ENCODE measurements around the gene THADA. TPM values are rescaled to one million over a fixed set of nuclear protein-coding genes. Genes with fewer than 3 reads are reported as not detected.

Gene THADA
- total RNA-seq, 1 donor = 39.4 TPM

DNA sequence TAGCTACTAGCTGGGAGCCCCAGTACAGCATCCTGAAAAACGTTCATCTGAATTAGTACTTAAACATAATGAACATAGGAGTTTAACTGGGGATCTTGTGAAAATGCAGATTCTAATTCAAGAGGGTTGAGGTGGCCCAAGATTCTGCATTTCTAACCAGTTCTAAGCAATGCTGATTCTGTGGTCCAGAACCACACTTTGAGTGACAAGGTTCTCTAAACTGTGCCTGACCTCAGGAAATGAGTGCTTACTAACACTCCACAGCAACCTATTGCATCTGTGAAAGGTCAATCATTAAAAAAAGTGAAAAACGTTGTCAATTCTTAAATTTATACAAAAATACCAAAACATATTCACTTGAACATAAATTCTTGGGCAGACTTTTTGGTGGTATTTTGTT, 212.3 kb downstream of the THADA start:
- no peak overlapping the region for H3K4me2 ChIP-seq (ENCODE audit: insufficient read depth, low read length)
- H3K4me1 ChIP-seq (ENCODE audit: insufficient read depth, low read length) = peaks cover 13% of the 10 kb centered on the region
- DNase-seq (ENCODE audit: insufficient read length, low spot score, missing footprints) = no peak
- H3K4me3 ChIP-seq (ENCODE audit: insufficient read depth, low read length) = no peak overlapping the region
- TF ChIP-seq, protein P1, sequence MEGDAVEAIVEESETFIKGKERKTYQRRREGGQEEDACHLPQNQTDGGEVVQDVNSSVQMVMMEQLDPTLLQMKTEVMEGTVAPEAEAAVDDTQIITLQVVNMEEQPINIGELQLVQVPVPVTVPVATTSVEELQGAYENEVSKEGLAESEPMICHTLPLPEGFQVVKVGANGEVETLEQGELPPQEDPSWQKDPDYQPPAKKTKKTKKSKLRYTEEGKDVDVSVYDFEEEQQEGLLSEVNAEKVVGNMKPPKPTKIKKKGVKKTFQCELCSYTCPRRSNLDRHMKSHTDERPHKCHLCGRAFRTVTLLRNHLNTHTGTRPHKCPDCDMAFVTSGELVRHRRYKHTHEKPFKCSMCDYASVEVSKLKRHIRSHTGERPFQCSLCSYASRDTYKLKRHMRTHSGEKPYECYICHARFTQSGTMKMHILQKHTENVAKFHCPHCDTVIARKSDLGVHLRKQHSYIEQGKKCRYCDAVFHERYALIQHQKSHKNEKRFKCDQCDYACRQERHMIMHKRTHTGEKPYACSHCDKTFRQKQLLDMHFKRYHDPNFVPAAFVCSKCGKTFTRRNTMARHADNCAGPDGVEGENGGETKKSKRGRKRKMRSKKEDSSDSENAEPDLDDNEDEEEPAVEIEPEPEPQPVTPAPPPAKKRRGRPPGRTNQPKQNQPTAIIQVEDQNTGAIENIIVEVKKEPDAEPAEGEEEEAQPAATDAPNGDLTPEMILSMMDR (IDR thresholded peaks at IDR 0.05; ENCODE audit: extremely low read depth, low read depth, low read length) = no peak
- H3K79me2 ChIP-seq (ENCODE audit: insufficient read depth, low read length) = no peaks in the 10 kb centered on the region
- H4K20me1 ChIP-seq (ENCODE audit: insufficient read depth, low read length) = peaks cover 1% of the 10 kb centered on the region
- H3K9me3 ChIP-seq (ENCODE audit: low read depth, low read length) = no peaks in the 10 kb centered on the region
- H3K27ac ChIP-seq (ENCODE audit: low read depth, low read length) = no peak overlapping the region
- H2AFZ ChIP-seq (ENCODE audit: low read length) = no peak overlapping the region
- no peaks in the 10 kb centered on the region for H3K36me3 ChIP-seq (ENCODE audit: insufficient read depth, low read length)
- no peaks in the 10 kb centered on the region for H3K27me3 ChIP-seq (ENCODE audit: insufficient read depth, low read length)

DNA sequence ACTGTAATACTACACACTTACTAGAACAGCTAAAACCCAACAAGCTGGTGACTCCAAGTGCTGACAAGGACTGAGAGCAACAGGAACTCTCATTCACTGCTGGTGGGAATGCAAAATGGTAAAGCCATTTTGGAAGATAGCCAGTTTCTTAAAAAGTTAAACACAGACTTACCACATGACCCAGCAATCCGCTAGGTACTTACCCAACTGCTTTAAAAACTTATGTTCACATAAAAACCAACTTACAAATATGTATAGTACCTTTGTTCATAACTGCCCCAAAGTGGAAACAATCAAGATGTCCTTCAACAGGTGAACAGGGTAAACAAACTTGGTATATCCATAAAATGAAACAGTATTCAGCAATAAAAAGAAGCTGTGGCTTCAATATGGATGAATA, 216.3 kb downstream of the THADA start:
- Histone ChIP-seq H4K20me1 (ENCODE audit: insufficient read depth, low read length) (no peaks in the 10 kb centered on the region), H3K79me2 (ENCODE audit: insufficient read depth, low read length) (no peaks in the 10 kb centered on the region), H3K4me3 (ENCODE audit: insufficient read depth, low read length) (no peak overlapping the region), H3K27me3 (ENCODE audit: insufficient read depth, low read length) (no peaks in the 10 kb centered on the region), H3K4me1 (ENCODE audit: insufficient read depth, low read length) (no peaks in the 10 kb centered on the region), H3K4me2 (ENCODE audit: insufficient read depth, low read length) (no peak overlapping the region), H3K9me3 (ENCODE audit: low read depth, low read length) (no peaks in the 10 kb centered on the region), H2AFZ (ENCODE audit: low read length) (no peak overlapping the region), H3K36me3 (ENCODE audit: insufficient read depth, low read length) (no peaks in the 10 kb centered on the region), H3K27ac (ENCODE audit: low read depth, low read length) (no peak overlapping the region)
- DNase-seq (ENCODE audit: insufficient read length, low spot score, missing footprints) = no peak
- TF ChIP-seq, protein P1 (IDR thresholded peaks at IDR 0.05; ENCODE audit: extremely low read depth, low read depth, low read length) = no peak

DNA sequence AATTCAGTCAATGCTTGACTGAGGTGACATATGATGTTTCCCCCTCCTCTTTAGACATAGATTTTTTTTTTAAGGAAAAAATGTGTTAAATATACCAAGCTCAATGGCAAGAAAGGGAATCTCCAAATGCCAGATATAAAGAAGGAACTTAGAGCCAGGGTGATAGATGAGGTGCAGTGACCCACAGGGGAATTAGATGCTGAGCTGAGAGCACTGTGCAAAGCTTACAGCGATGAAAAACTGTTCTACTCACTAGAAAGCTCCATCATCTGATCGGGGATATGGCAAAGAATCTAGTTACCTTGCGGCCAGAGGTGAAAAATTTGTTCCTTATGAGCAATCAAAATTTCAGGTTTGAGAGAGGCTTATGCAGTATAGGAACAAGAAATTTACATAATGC, 218.5 kb downstream of the THADA start:
- TF ChIP-seq, protein P1 (IDR thresholded peaks at IDR 0.05; ENCODE audit: extremely low read depth, low read depth, low read length) = no peak
- Histone ChIP-seq H3K36me3 (ENCODE audit: insufficient read depth, low read length) (no peaks in the 10 kb centered on the region), H3K4me1 (ENCODE audit: insufficient read depth, low read length) (no peaks in the 10 kb centered on the region), H4K20me1 (ENCODE audit: insufficient read depth, low read length) (no peaks in the 10 kb centered on the region), H3K4me3 (ENCODE audit: insufficient read depth, low read length) (no peak overlapping the region), H3K27me3 (ENCODE audit: insufficient read depth, low read length) (no peaks in the 10 kb centered on the region), H3K4me2 (ENCODE audit: insufficient read depth, low read length) (no peak overlapping the region), H3K79me2 (ENCODE audit: insufficient read depth, low read length) (no peaks in the 10 kb centered on the region), H2AFZ (ENCODE audit: low read length) (no peak overlapping the region), H3K27ac (ENCODE audit: low read depth, low read length) (no peak overlapping the region), H3K9me3 (ENCODE audit: low read depth, low read length) (no peaks in the 10 kb centered on the region)
- no peak for DNase-seq (ENCODE audit: insufficient read length, low spot score, missing footprints)

DNA sequence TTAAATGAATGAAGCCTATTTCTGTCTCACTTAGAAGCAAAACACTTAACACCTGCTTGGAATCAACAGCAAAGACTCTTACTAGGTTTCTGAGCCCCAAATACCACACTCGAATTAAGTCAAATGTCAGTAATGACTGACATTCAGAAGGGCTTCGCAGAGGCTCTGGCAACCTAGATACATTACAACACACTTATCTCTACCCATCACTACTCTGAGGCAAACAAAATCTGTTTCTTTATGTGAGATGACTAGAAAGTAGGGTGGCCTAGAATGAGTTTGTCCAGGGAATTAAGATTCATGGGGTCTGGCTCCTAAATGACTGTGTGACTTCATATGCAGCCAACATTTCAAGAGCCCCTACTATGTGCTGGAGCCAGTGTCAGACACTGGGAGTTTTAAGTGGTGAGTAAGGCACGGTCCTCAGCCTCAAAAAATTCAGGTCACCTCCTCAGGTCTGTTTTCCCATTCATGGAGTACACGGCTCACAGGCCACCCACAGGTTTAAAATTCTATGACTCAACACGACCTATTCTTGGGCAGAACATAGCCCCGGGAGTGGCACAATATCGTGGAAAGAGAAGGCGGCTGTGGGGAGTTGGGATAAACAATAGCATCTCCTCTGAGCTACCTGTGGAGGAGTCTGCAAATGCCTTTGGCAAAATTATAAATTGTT, 219.2 kb downstream of the THADA start:
- H3K4me2 ChIP-seq (ENCODE audit: insufficient read depth, low read length) = no peak overlapping the region
- no peaks in the 10 kb centered on the region for H3K79me2 ChIP-seq (ENCODE audit: insufficient read depth, low read length)
- H3K36me3 ChIP-seq (ENCODE audit: insufficient read depth, low read length) = no peaks in the 10 kb centered on the region
- no peaks in the 10 kb centered on the region for H3K27me3 ChIP-seq (ENCODE audit: insufficient read depth, low read length)
- no peak overlapping the region for H3K4me3 ChIP-seq (ENCODE audit: insufficient read depth, low read length)
- no peak overlapping the region for H3K27ac ChIP-seq (ENCODE audit: low read depth, low read length)
- TF ChIP-seq, protein P1 (IDR thresholded peaks at IDR 0.05; ENCODE audit: extremely low read depth, low read depth, low read length) = no peak
- H4K20me1 ChIP-seq (ENCODE audit: insufficient read depth, low read length) = no peaks in the 10 kb centered on the region
- no peaks in the 10 kb centered on the region for H3K4me1 ChIP-seq (ENCODE audit: insufficient read depth, low read length)
- no peak overlapping the region for H2AFZ ChIP-seq (ENCODE audit: low read length)
- no peaks in the 10 kb centered on the region for H3K9me3 ChIP-seq (ENCODE audit: low read depth, low read length)
- no peak for DNase-seq (ENCODE audit: insufficient read length, low spot score, missing footprints)

Data from osteoblast (primary cell).